Stimulated activated CD4-positive, alpha-beta T cell treated with anti-CD3 and anti-CD28 coated beads, TNF-alpha, amount 100 ng/mL, for 24 hours (primary cell): ENCODE measurements around the gene NUMBL.
"Not testable (repeated sequence)": the region's sequence is repeated elsewhere in the genome, so short reads cannot be mapped to it uniquely, and the experiment has no call there.

Experiments used
- DNase-seq, 3 experiments: peaks; one replicate each; pipeline ENCODE4 v3.0.0-alpha.2; 2020; ENCODE audit warnings: low read depth in 3 of 3

The NUMBL gene

GRCh38 chr19:40629346-40629745 lies 61.1 kb downstream of the NUMBL start:
- DNase-seq = no peak

GRCh38 chr19:40627486-40628279 lies 62.8 kb downstream of the NUMBL start:
- DNase-seq = no peak

- DNase-seq = no peak
These were observed 63.5 kb downstream of the NUMBL start for GRCh38 chr19:40626918-40627317.

GRCh38 chr19:40625406-40626120 lies 64.9 kb downstream of the NUMBL start:
- no peak for DNase-seq

GRCh38 chr19:40624369-40625153 lies 65.9 kb downstream of the NUMBL start:
- not testable (repeated sequence) for DNase-seq

- DNase-seq = no peak
These were observed 66.8 kb downstream of the NUMBL start for GRCh38 chr19:40623403-40624251.

- no peak for DNase-seq
These were observed 67.7 kb downstream of the NUMBL start for GRCh38 chr19:40622773-40623075.

GRCh38 chr19:40621966-40622772 lies 68.3 kb downstream of the NUMBL start:
- no peak for DNase-seq

GRCh38 chr19:40621283-40621682 lies 69.2 kb downstream of the NUMBL start:
- DNase-seq = no peak

GRCh38 chr19:40620161-40620485 lies 70.3 kb downstream of the NUMBL start:
- no peak for DNase-seq

- DNase-seq = no peak
These were observed 70.9 kb downstream of the NUMBL start for GRCh38 chr19:40619333-40620160.

- no peak for DNase-seq
These were observed 72.5 kb downstream of the NUMBL start for GRCh38 chr19:40617961-40618360.

- no peak for DNase-seq
These were observed 73.5 kb downstream of the NUMBL start for GRCh38 chr19:40616941-40617340.

- no peak for DNase-seq
These were observed 74.3 kb downstream of the NUMBL start for GRCh38 chr19:40616178-40616577.
